ENCODE measurements around the gene ZNF789.

ZNF789 gene

DNA sequence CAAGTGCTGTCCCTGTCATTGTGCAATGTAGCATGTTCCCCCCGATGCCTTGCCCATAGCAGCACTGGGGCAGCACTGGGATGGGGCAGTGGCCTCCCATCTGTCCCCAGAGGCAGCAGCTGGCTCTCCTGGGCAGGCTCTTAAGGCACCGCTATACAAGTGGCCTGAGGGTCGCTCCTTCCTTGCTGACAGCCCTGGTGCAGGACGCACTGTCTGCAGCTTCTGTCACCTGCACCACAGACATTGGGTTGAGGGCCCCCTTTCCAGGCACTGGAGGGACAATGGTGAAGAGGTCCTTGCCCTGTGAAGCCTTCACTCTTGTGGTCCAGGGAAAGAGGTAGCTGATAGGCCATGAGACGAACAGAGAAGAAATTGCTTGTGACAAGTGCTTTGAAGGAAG lies 23.4 kb upstream of the ZNF789 start:
- H3K4me3 ChIP-seq (ENCODE audit: low read length) = no peak overlapping the region
- no peak for DNase-seq (ENCODE audit: low read depth)
- no peak for TF ChIP-seq CTCF (IDR thresholded peaks at IDR 0.05; ENCODE audit: insufficient read depth, low read depth, low read length, missing control alignments)

DNA sequence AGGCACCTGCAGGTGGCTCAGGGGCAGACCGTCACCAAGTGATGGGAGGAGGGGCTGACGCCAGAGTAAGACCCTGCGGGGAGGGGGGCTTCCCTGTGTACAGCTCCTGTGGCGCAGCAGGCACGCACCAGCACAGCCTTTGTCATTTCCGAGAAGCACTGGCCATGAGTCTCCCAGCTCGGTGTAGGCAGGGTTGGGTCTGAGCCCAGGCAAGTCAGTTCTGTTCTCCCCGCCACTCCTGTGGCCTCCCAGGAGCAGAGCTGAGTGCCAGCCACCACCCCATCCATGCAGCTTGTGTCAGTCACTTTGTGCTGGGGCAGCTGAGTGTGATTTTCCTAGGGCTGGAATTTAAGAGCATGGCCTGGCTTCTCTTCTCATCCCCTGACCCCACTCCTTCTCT lies 20.8 kb upstream of the ZNF789 start:
- no peak for TF ChIP-seq CTCF (IDR thresholded peaks at IDR 0.05; ENCODE audit: insufficient read depth, low read depth, low read length, missing control alignments)
- DNase-seq (ENCODE audit: low read depth) = no peak
- H3K4me3 ChIP-seq (ENCODE audit: low read length) = no peak overlapping the region

- no peak overlapping the region for H3K4me3 ChIP-seq (ENCODE audit: low read length)
- no peak for TF ChIP-seq CTCF (IDR thresholded peaks at IDR 0.05; ENCODE audit: insufficient read depth, low read depth, low read length, missing control alignments)
- DNase-seq (ENCODE audit: low read depth) = no peak
Measured at GRCh38 chr7:99452541-99452940, 20.1 kb upstream of the ZNF789 start.

GRCh38 chr7:99453105-99453504 lies 19.6 kb upstream of the ZNF789 start:
- no peak overlapping the region for H3K4me3 ChIP-seq (ENCODE audit: low read length)
- TF ChIP-seq CTCF (IDR thresholded peaks at IDR 0.05; ENCODE audit: insufficient read depth, low read depth, low read length, missing control alignments) = no peak
- no peak for DNase-seq (ENCODE audit: low read depth)

DNA sequence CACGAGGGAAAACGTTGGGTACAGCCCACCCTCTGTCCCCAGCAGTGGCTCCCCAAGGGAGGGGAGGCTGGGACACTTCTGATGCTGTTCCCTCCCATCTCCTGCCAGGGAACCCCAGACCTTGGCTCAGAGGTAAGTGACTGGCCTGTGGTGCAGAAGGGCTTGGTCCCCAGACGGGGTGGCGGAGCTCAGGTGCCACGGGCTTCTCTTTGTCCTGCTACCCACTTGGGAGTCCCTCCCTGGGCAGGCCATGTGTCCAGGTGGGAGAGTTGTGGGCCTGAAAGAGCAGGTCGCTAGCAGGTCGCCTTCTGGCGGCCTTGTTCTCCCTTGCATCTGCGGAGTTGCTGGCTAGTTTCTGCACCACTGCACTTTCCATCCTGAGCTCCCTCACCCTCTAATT lies 16.8 kb upstream of the ZNF789 start:
- no peak for TF ChIP-seq CTCF (IDR thresholded peaks at IDR 0.05; ENCODE audit: insufficient read depth, low read depth, low read length, missing control alignments)
- DNase-seq (ENCODE audit: low read depth) = no peak
- H3K4me3 ChIP-seq (ENCODE audit: low read length) = no peak overlapping the region

- DNase-seq (ENCODE audit: low read depth) = no peak
- TF ChIP-seq CTCF (IDR thresholded peaks at IDR 0.05; ENCODE audit: insufficient read depth, low read depth, low read length, missing control alignments) = no peak
- H3K4me3 ChIP-seq (ENCODE audit: low read length) = no peak overlapping the region
Measured at GRCh38 chr7:99456288-99456687, 16.4 kb upstream of the ZNF789 start.

DNA sequence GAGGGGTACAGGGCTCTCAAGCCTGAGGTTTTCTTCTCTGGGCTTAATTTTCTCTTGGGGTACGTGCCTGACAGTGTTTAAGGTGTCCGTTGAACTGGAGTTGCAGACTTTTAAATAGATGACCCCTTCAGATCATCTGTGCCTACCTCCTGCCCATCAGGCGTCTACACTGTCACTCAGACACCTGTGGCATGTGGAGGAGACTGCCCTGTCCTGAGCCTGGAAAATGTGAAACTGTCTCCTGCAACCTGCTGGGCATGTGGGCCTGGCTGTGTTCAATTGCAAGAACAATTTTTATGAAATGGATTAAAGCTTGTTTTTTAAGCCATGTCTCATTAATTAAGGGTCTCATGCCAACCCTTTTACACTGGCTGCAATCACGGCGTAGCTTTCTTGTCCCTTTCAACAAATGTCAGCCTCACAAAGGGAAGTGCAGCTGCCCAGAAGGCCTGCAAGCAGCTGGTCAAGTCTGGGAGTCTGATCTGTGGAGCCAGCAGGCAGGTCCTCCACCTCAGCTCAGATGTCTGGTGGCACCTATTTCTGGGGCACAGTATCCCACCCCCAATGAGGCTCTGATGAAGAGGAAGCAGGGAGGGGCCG lies 15.5 kb upstream of the ZNF789 start:
- TF ChIP-seq CTCF (IDR thresholded peaks at IDR 0.05; ENCODE audit: insufficient read depth, low read depth, low read length, missing control alignments) = no peak
- no peak for DNase-seq (ENCODE audit: low read depth)
- no peak overlapping the region for H3K4me3 ChIP-seq (ENCODE audit: low read length)
